ENCODE data around the gene ADAM22.

Gene ADAM22

GRCh38 chr7:88041583-88041982, 107.5 kb downstream of the ADAM22 start:
- DNase-seq = no peak

- DNase-seq = no peak
Measured at GRCh38 chr7:88042157-88042556, 108.1 kb downstream of the ADAM22 start.

GRCh38 chr7:88042803-88043202, 108.8 kb downstream of the ADAM22 start:
- no peak for DNase-seq

- no peak for DNase-seq
Measured at GRCh38 chr7:88044069-88044468, 110.0 kb downstream of the ADAM22 start.

GRCh38 chr7:88046839-88047573, 113.0 kb downstream of the ADAM22 start:
- DNase-seq = no peak

GRCh38 chr7:88057655-88058054, 123.6 kb downstream of the ADAM22 start:
- no peak for DNase-seq

GRCh38 chr7:88062238-88062637, 128.2 kb downstream of the ADAM22 start:
- no peak for DNase-seq

GRCh38 chr7:88069093-88069492, 135.0 kb downstream of the ADAM22 start:
- no peak for DNase-seq

- DNase-seq = no peak
Measured at GRCh38 chr7:88071994-88072714, 138.1 kb downstream of the ADAM22 start.

- no peak for DNase-seq
Measured at GRCh38 chr7:88072715-88073055, 138.6 kb downstream of the ADAM22 start.

- DNase-seq = no peak
Measured at GRCh38 chr7:88073626-88074025, 139.6 kb downstream of the ADAM22 start.

GRCh38 chr7:88075216-88075615, 141.2 kb downstream of the ADAM22 start:
- no peak for DNase-seq

- no peak for DNase-seq
Measured at GRCh38 chr7:88083883-88084282, 149.8 kb downstream of the ADAM22 start.

- DNase-seq = no peak
Measured at GRCh38 chr7:88089561-88089960, 155.5 kb downstream of the ADAM22 start.

GRCh38 chr7:88090240-88090639, 156.2 kb downstream of the ADAM22 start:
- DNase-seq = no peak

- no peak for DNase-seq
Measured at GRCh38 chr7:88090671-88091070, 156.6 kb downstream of the ADAM22 start.

GRCh38 chr7:88091988-88092675, 158.1 kb downstream of the ADAM22 start:
- no peak for DNase-seq

- DNase-seq = no peak
Measured at GRCh38 chr7:88092676-88092999, 158.6 kb downstream of the ADAM22 start.

GRCh38 chr7:88101769-88102168, 167.7 kb downstream of the ADAM22 start:
- DNase-seq = no peak

- no peak for DNase-seq
Measured at GRCh38 chr7:88102675-88103074, 168.6 kb downstream of the ADAM22 start.

- no peak for DNase-seq
Measured at GRCh38 chr7:88104732-88105131, 170.7 kb downstream of the ADAM22 start.

- DNase-seq = no peak
Measured at GRCh38 chr7:88105231-88105630, 171.2 kb downstream of the ADAM22 start.

- no peak for DNase-seq
Measured at GRCh38 chr7:88106434-88106833, 172.4 kb downstream of the ADAM22 start.

GRCh38 chr7:88109612-88110011, 175.6 kb downstream of the ADAM22 start:
- no peak for DNase-seq
